Neural progenitor cell (in vitro differentiated cells): Measurements from ENCODE around the gene ENPP6. TPM values are rescaled to one million over a fixed set of nuclear protein-coding genes. Genes with fewer than 3 reads are reported as not detected.

Experiments
- DNase-seq: peaks from one replicate; pipeline ENCODE4 v3.0.0-alpha.2; 2016; ENCODE audit warnings: low spot score
- H2AFZ ChIP-seq: fragments of 200-600 bp; sonication (generic); replicated peaks from 2 replicates; pipeline ENCODE4 v1.6.1; 2016; ENCODE audit warnings: antibody characterized with exemption
- H3F3A ChIP-seq: fragments of 200-600 bp; sonication (generic); 2 replicates; pipeline ENCODE4 v1.6.1; 2016; ENCODE audit warnings: antibody characterized with exemption, low read depth
- H3K27ac ChIP-seq: fragments of 200-600 bp; sonication (generic); 2 replicates; pipeline ENCODE4 v1.5.1; 2016; ENCODE audit warnings: mild to moderate bottlenecking
- H3K27me3 ChIP-seq: fragments of 200-600 bp; sonication (generic); 2 replicates; pipeline ENCODE4 v1.6.1; 2016; ENCODE audit warnings: mild to moderate bottlenecking, moderate library complexity
- H3K36me3 ChIP-seq: fragments of 200-600 bp; sonication (generic); 2 replicates; pipeline ENCODE4 v1.5.1; 2016
- H3K4me1 ChIP-seq: fragments of 200-600 bp; sonication (generic); 2 replicates; pipeline ENCODE4 v1.6.1; 2016; ENCODE audit warnings: mixed run types
- H3K4me2 ChIP-seq: fragments of 200-600 bp; sonication (generic); 2 replicates; pipeline ENCODE4 v1.6.1; 2016
- H3K4me3 ChIP-seq: fragments of 200-600 bp; sonication (generic); 2 replicates; pipeline ENCODE4 v1.5.1; 2016
- H3K79me2 ChIP-seq: fragments of 200-600 bp; sonication (generic); 2 replicates; pipeline ENCODE4 v1.6.1; 2016; ENCODE audit warnings: low read depth
- H3K9ac ChIP-seq: fragments of 200-600 bp; sonication (generic); 2 replicates; pipeline ENCODE4 v1.6.1; 2016
- H3K9me3 ChIP-seq: fragments of 200-600 bp; sonication (generic); 2 replicates; pipeline ENCODE4 v1.5.1; 2016; ENCODE audit warnings: low read depth
- H4K20me1 ChIP-seq: fragments of 200-600 bp; sonication (generic); 2 replicates; pipeline ENCODE4 v1.6.1; 2016; ENCODE audit warnings: low read depth
- H3K27ac Mint-ChIP-seq: 3 replicates; pipeline ENCODE4 v1.8.0; 2021; ENCODE audit warnings: mixed read lengths
- H3K27me3 Mint-ChIP-seq: 2 replicates; pipeline ENCODE4 v1.8.0; 2022; ENCODE audit warnings: low read depth, mild to moderate bottlenecking, inconsistent platforms, moderate library complexity, mixed read lengths; ENCODE audit not compliant: insufficient read depth
- H3K36me3 Mint-ChIP-seq: 3 replicates; pipeline ENCODE4 v1.8.0; 2021; ENCODE audit warnings: mixed read lengths
- H3K4me1 Mint-ChIP-seq: 3 replicates; pipeline ENCODE4 v1.8.0; 2021; ENCODE audit warnings: mixed read lengths
- H3K4me3 Mint-ChIP-seq: 3 replicates; pipeline ENCODE4 v1.8.0; 2021; ENCODE audit warnings: mild to moderate bottlenecking, moderate library complexity, mixed read lengths
- H3K9me3 Mint-ChIP-seq: 3 replicates; pipeline ENCODE4 v1.8.0; 2020; ENCODE audit warnings: mixed read lengths
- CTCF ChIP-seq: fragments of 200-600 bp; sonication (generic); IDR thresholded peaks from 2 replicates; pipeline ENCODE4 v1.5.1; 2017; ENCODE audit warnings: antibody characterized with exemption, mild to moderate bottlenecking
- EZH2 ChIP-seq: fragments of 200-600 bp; sonication (generic); IDR thresholded peaks from 2 replicates; pipeline ENCODE4 v1.6.1; 2017; ENCODE audit warnings: antibody characterized with exemption, mild to moderate bottlenecking, moderate library complexity
- EZH2phosphoT487 ChIP-seq: fragments of 200-600 bp; sonication (generic); IDR thresholded peaks from 2 replicates; pipeline ENCODE4 v1.6.1; 2017; ENCODE audit warnings: antibody characterized with exemption
- total RNA-seq: library from RNA; depleted of rRNA; stranded (reverse); fragments of >200 nt; gene quantifications from 2 replicates; pipeline ENCODE4 v1.2.3, GENCODE V29; 2015; ENCODE audit warnings: low replicate concordance

ENPP6 gene
- total RNA-seq, 1 donor from 2014 or later: not detected

GRCh38 chr4:184102488-184102887 is 115.2 kb downstream of the ENPP6 start:
- Histone ChIP-seq H3K4me2 (no peak overlapping the region), H3K27me3 (no peaks in the 10 kb centered on the region), H3K36me3 (no peaks in the 10 kb centered on the region), H4K20me1 (no peaks in the 10 kb centered on the region), H3K9me3 (no peaks in the 10 kb centered on the region), H3K79me2 (no peaks in the 10 kb centered on the region), H3K27ac (no peak overlapping the region), H3K4me1 (peaks cover 22% of the 10 kb centered on the region), H3F3A (peaks cover 17% of the 10 kb centered on the region), H3K9ac (no peak overlapping the region), H3K4me3 (no peak overlapping the region), H2AFZ (no peak overlapping the region)
- Mint-ChIP-seq H3K9me3 (no peaks in the 10 kb centered on the region), H3K4me1 (peaks cover 56% of the 10 kb centered on the region), H3K27ac (no peak overlapping the region), H3K36me3 (no peaks in the 10 kb centered on the region), H3K4me3 (no peak overlapping the region), H3K27me3 (peaks cover 7% of the 10 kb centered on the region)
- TF ChIP-seq EZH2phosphoT487: no peak
- no peak for TF ChIP-seq CTCF
- no peak for TF ChIP-seq EZH2
- DNase-seq: no peak

GRCh38 chr4:184101711-184102110 is 116.0 kb downstream of the ENPP6 start:
- Mint-ChIP-seq H3K36me3 (no peaks in the 10 kb centered on the region), H3K4me3 (no peak overlapping the region), H3K4me1 (peaks cover 56% of the 10 kb centered on the region), H3K9me3 (no peaks in the 10 kb centered on the region), H3K27ac (no peak overlapping the region), H3K27me3 (peaks cover 9% of the 10 kb centered on the region)
- no peak for TF ChIP-seq CTCF
- no peak for TF ChIP-seq EZH2
- no peak for TF ChIP-seq EZH2phosphoT487
- no peak overlapping the region for H3K9ac ChIP-seq
- H3K36me3 ChIP-seq: no peaks in the 10 kb centered on the region
- H3K9me3 ChIP-seq: no peaks in the 10 kb centered on the region
- no peak overlapping the region for H3K4me3 ChIP-seq
- H3K79me2 ChIP-seq: no peaks in the 10 kb centered on the region
- H3F3A ChIP-seq: peaks cover 17% of the 10 kb centered on the region
- no peaks in the 10 kb centered on the region for H3K27me3 ChIP-seq
- no peaks in the 10 kb centered on the region for H4K20me1 ChIP-seq
- H2AFZ ChIP-seq: no peak overlapping the region
- DNase-seq: no peak
- no peak overlapping the region for H3K4me2 ChIP-seq
- H3K27ac ChIP-seq: no peak overlapping the region
- peaks cover 22% of the 10 kb centered on the region for H3K4me1 ChIP-seq

GRCh38 chr4:184100297-184100885 is 117.3 kb downstream of the ENPP6 start:
- H3K4me1 ChIP-seq: peaks cover 22% of the 10 kb centered on the region
- H3K36me3 Mint-ChIP-seq: no peaks in the 10 kb centered on the region
- no peak overlapping the region for H3K27ac Mint-ChIP-seq
- H3K9me3 Mint-ChIP-seq: no peaks in the 10 kb centered on the region
- no peak overlapping the region for H2AFZ ChIP-seq
- peaks cover 59% of the 10 kb centered on the region for H3K4me1 Mint-ChIP-seq
- H3K79me2 ChIP-seq: no peaks in the 10 kb centered on the region
- H3K27me3 Mint-ChIP-seq: peaks cover 9% of the 10 kb centered on the region
- peak; percentile 67 for DNase-seq
- H3F3A ChIP-seq: peaks cover 17% of the 10 kb centered on the region
- H3K4me3 ChIP-seq: no peak overlapping the region
- no peak overlapping the region for H3K9ac ChIP-seq
- no peaks in the 10 kb centered on the region for H3K27me3 ChIP-seq
- H3K9me3 ChIP-seq: no peaks in the 10 kb centered on the region
- no peaks in the 10 kb centered on the region for H3K36me3 ChIP-seq
- H3K4me3 Mint-ChIP-seq: no peak overlapping the region
- H3K27ac ChIP-seq: no peak overlapping the region
- H4K20me1 ChIP-seq: no peaks in the 10 kb centered on the region
- H3K4me2 ChIP-seq: no peak overlapping the region
- peak; percentile 70 for TF ChIP-seq CTCF
- no peak for TF ChIP-seq EZH2
